Gastrocnemius medialis (tissue), 4 donors: ENCODE measurements around the gene PEA15.

Experiments used
- CTCF ChIP-seq, 5 experiments: fragments of 450-650 bp in 3 of 5; fragments of 200-600 bp in 2 of 5; sonication (generic) in 2 of 5; IDR thresholded peaks in 4 of 5; conservative IDR thresholded peaks in 1 of 5; 1 replicate in 4 of 5; 2 replicates in 1 of 5; pipeline ENCODE4 v1.5.1; 2016 to 2019; ENCODE audit warnings: antibody characterized with exemption in 5 of 5, mild to moderate bottlenecking in 3 of 5, moderate library complexity in 3 of 5
- POLR2A ChIP-seq, 2 donors: fragments of 450-650 bp; IDR thresholded peaks; one replicate each; pipeline ENCODE4 v1.6.1; 2017; ENCODE audit warnings: antibody characterized with exemption in 2 of 2, mild to moderate bottlenecking in 2 of 2, moderate library complexity in 2 of 2

GRCh38 chr1:160239582-160240299 lies 34.6 kb downstream of the PEA15 start:
- TF ChIP-seq CTCF (IDR thresholded peaks at IDR 0.05 in 4 of 5, conservative IDR thresholded peaks at IDR 0.05 in 1 of 5) (no peak), POLR2A (IDR thresholded peaks at IDR 0.05) (no peak)
